Left lung (tissue), 10 donors: Measurements from ENCODE around the gene PCBP3. TPM values are rescaled to one million over a fixed set of nuclear protein-coding genes. Genes with fewer than 3 reads are reported as not detected.
"Not testable (repeated sequence)": the region's sequence is repeated elsewhere in the genome, so short reads cannot be mapped to it uniquely, and the experiment has no call there.

Experiments used
- ATAC-seq: fragments of 200-7000 bp; cut with Tn5 transposase; one replicate; pipeline ENCODE4 v1.9.1; 2020; ENCODE audit warnings: moderate library complexity
- DNase-seq, 4 donors: peaks; one replicate each; pipeline ENCODE4 v3.0.0-alpha.2; 2013 to 2020
- H3K27ac ChIP-seq, 2 donors: fragments of 200-600 bp; sonication (generic) in 1 of 2; one replicate each; pipeline versions ENCODE4 v1.5.0 to v1.8.0; 2020 to 2021
- H3K27me3 ChIP-seq, 2 donors: fragments of 200-600 bp; sonication (generic) in 1 of 2; one replicate each; pipeline versions ENCODE4 v1.5.0 to v1.8.0; 2020 to 2021
- H3K36me3 ChIP-seq, 2 donors: fragments of 200-600 bp; sonication (generic) in 1 of 2; one replicate each; pipeline versions ENCODE4 v1.5.0 to v1.8.0; 2020 to 2021
- H3K4me1 ChIP-seq, 2 donors: fragments of 200-600 bp; one replicate each; pipeline ENCODE4 v1.8.0; 2021
- H3K4me3 ChIP-seq, 2 donors: fragments of 200-600 bp; sonication (generic) in 1 of 2; one replicate each; pipeline versions ENCODE4 v1.5.0 to v1.8.0; 2020 to 2021; ENCODE audit warnings: mild to moderate bottlenecking in 1 of 2
- H3K9me3 ChIP-seq, 2 donors: fragments of 200-600 bp; sonication (generic) in 1 of 2; one replicate each; pipeline versions ENCODE4 v1.5.0 to v1.8.0; 2020 to 2021
- intact Hi-C, 2 donors: fragments of 100-400 bp; cut with DNase I; formaldehyde crosslinking; loops; one replicate each; pipeline versions ENCODE4 v1.11.2 to v1.14.2; 2022
- polyA plus RNA-seq, 6 donors: library from polyadenylated mRNA; unstranded; fragments of 120-200 nt; gene quantifications; one replicate each; pipeline ENCODE4 v1.2.1, GENCODE V29; 2013; ENCODE audit not compliant: insufficient read length in 6 of 6
- total RNA-seq, 2 donors: library from RNA; stranded (reverse); fragmentation: NEBNext Ultra II Directional; extraction: Animal tissue kit (Norgen Biotek cat#: 25700); gene quantifications; one replicate each; pipeline ENCODE4 v1.2.1, GENCODE V29; 2021
- TF ChIP-seq, protein P1 (sequence below), 2 donors: fragments of 200-600 bp; sonication (generic) in 1 of 2; IDR thresholded peaks; one replicate each; pipeline versions ENCODE4 v1.5.0 to v1.8.0; 2021; ENCODE audit warnings: antibody characterized with exemption in 2 of 2
- donor health status: DM: no; HTN: yes; CAD: no.
- donor health status: DM: no; HTN: no; CAD: no.

Gene PCBP3
- total and polyA plus RNA-seq, 8 donors = 2.1 to 13.8 (median 3.0) TPM

- intact Hi-C loops = no loop called here
- no peaks in the 10 kb centered on the region for H3K36me3 ChIP-seq
- TF ChIP-seq, protein P1, sequence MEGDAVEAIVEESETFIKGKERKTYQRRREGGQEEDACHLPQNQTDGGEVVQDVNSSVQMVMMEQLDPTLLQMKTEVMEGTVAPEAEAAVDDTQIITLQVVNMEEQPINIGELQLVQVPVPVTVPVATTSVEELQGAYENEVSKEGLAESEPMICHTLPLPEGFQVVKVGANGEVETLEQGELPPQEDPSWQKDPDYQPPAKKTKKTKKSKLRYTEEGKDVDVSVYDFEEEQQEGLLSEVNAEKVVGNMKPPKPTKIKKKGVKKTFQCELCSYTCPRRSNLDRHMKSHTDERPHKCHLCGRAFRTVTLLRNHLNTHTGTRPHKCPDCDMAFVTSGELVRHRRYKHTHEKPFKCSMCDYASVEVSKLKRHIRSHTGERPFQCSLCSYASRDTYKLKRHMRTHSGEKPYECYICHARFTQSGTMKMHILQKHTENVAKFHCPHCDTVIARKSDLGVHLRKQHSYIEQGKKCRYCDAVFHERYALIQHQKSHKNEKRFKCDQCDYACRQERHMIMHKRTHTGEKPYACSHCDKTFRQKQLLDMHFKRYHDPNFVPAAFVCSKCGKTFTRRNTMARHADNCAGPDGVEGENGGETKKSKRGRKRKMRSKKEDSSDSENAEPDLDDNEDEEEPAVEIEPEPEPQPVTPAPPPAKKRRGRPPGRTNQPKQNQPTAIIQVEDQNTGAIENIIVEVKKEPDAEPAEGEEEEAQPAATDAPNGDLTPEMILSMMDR (IDR thresholded peaks at IDR 0.05) = no peak
- peaks cover 0 to 46% of the 10 kb centered on the region in 2 donors for H3K27me3 ChIP-seq
- no peak overlapping the region for H3K27ac ChIP-seq
- DNase-seq = peak in 2 of 4 donors; percentile 25 to 37
- H3K4me3 ChIP-seq = no peak overlapping the region
- H3K4me1 ChIP-seq = peaks cover 0 to 19% of the 10 kb centered on the region in 2 donors
- no peak for ATAC-seq
- H3K9me3 ChIP-seq = no peaks in the 10 kb centered on the region
Measured at GRCh38 chr21:45877821-45878469, 234.4 kb downstream of the PCBP3 start.

DNA sequence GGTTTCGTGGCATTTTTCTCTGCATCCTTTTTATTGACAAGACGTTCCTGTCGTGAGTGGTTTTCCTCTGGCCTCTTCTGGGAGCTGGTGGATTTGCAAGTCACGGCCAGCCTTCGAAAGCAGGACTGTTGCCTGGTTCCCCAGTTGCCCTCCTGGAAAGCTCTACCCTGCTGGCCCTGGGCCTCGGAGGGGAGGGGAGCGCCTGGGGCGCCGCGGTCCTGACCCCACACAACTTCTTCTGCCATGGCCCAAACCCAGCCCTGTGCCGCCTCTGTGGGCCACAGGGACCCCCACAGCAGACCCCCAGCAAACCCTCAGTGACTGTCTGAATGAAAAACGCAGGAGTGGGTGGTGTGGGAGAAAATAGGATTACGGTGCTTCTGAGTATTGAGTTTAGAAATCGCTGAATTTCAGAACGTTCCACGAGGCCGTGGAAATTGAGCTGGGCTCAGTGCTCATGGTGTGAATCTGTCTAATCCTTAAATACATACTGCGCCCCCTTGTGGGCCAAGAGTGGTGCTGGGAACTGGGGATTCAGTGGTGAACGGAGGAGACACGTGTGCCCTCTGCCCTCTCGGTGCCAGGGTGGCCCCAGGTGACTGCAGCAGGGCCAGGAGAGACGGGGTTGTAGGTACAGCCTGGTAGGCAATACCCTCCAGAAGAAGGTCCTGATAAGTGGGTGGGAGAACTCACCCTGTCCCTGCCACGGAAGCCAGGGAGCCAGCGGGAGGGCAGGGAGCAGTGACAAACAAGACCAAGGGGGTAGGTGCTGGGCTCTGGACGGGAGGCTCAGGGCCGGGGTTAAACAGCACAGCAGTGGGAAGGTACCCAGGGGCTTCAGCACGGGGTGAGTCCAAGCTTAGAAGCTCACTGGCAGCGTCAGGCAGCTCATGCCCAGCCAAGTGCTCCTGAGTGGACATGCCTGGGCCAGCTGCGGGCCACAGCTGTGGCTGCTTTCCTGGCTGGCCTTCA lies 236.9 kb downstream of the PCBP3 start:
- H3K27me3 ChIP-seq = peaks cover 0 to 40% of the 10 kb centered on the region in 2 donors
- H3K36me3 ChIP-seq = no peaks in the 10 kb centered on the region
- ATAC-seq (peak; percentile 86), DNase-seq (peak in 3 of 4 donors; percentile 57 to 80 (median 68))
- TF ChIP-seq, protein P1 (IDR thresholded peaks at IDR 0.05) = peak; percentile 49 to 64
- peaks cover 0 to 19% of the 10 kb centered on the region in 2 donors for H3K4me1 ChIP-seq
- no peak overlapping the region for H3K4me3 ChIP-seq
- no peaks in the 10 kb centered on the region for H3K9me3 ChIP-seq
- no peak overlapping the region for H3K27ac ChIP-seq
- intact Hi-C loops = no loop called here

GRCh38 chr21:45882645-45883044 lies 239.1 kb downstream of the PCBP3 start:
- intact Hi-C loops = no loop called here
- ATAC-seq (no peak), DNase-seq (peak in 1 of 4 donors; percentile 31)
- Histone ChIP-seq H3K27ac (no peak overlapping the region), H3K27me3 (peaks cover 0 to 18% of the 10 kb centered on the region in 2 donors), H3K4me1 (peaks cover 0 to 19% of the 10 kb centered on the region in 2 donors), H3K36me3 (no peaks in the 10 kb centered on the region), H3K4me3 (no peak overlapping the region), H3K9me3 (no peaks in the 10 kb centered on the region)
- TF ChIP-seq, protein P1 (IDR thresholded peaks at IDR 0.05) = no peak

DNA sequence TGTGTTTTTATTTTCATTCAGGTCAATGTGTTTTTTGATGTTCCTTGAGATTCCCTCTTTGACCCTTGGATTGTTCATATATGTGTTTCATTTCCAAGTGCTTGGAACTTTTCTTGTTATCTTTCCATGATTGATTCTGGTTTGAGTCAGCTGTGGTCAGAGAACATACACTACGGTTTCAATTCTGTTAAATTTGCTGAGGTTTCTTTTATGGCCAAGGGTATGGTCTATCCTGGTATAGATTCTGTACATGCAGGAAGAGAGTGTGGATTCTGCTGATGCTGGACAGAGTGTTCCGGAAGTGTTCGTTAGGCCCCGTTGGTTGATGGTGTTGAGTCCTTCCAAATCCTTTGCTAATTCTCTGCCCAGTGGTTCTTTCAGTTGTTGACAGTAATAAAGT lies 239.6 kb downstream of the PCBP3 start:
- no peaks in the 10 kb centered on the region for H3K36me3 ChIP-seq
- no peaks in the 10 kb centered on the region for H3K9me3 ChIP-seq
- ATAC-seq (no peak), DNase-seq (no peak)
- TF ChIP-seq, protein P1 (IDR thresholded peaks at IDR 0.05) = no peak
- H3K27ac ChIP-seq = no peak overlapping the region
- intact Hi-C loops = no loop called here
- no peak overlapping the region for H3K4me3 ChIP-seq
- H3K27me3 ChIP-seq = peaks cover 0 to 13% of the 10 kb centered on the region in 2 donors
- H3K4me1 ChIP-seq = peaks cover 0 to 19% of the 10 kb centered on the region in 2 donors

- Histone ChIP-seq H3K36me3 (no peaks in the 10 kb centered on the region), H3K4me1 (peaks cover 0 to 8% of the 10 kb centered on the region in 2 donors), H3K4me3 (no peak overlapping the region), H3K27ac (no peak overlapping the region), H3K27me3 (peaks cover 0 to 9% of the 10 kb centered on the region in 2 donors), H3K9me3 (no peaks in the 10 kb centered on the region)
- ATAC-seq (no peak), DNase-seq (no peak)
- intact Hi-C loops = no loop called here
- TF ChIP-seq, protein P1 (IDR thresholded peaks at IDR 0.05) = no peak
Measured at GRCh38 chr21:45885597-45885929, 242.0 kb downstream of the PCBP3 start.

- H3K36me3 ChIP-seq, H3K27ac ChIP-seq, H3K9me3 ChIP-seq, H3K4me3 ChIP-seq, H3K4me1 ChIP-seq, intact Hi-C loops, ATAC-seq, H3K27me3 ChIP-seq: not testable (repeated sequence)
- peak in 1 of 4 donors; percentile 50 for DNase-seq
Measured at GRCh38 chr21:45885930-45886601, 242.5 kb downstream of the PCBP3 start.
